ENCODE measurements around the gene ASPSCR1.

Gene ASPSCR1

DNA sequence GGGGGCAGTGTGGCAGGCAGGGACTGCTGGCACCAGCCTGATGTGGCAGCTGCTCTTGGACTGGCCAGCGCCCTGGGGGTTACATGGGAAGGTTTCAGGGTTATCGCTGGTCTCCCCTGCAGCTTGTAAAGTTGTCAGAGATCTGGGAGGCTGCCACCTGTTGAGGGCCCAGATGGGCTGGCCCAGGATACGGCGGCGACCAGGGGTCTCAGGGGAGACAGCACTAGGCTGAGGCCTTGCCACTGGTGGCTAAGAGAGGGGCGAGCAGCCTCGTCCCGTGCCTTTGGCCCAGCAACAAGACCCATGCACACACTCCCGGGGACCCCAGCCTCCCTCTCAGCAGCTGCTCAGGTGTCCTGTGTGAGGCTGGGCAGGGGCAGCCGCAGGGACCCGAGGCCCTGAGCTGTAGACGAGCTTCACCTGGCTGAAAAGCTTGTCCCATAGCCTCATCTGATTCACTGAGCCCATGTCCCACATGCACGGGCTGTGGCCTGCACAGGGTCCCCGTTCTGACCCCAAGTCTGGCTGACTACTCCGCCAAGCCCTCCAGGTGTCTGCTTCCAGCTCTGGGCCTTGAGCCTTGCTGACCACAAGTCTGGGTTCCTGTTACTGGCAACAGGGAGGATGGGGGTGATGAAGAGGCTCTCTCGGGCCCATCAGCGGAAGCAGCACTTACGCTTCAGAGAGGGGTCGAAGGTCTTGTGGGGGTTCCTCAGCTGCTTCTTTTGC, 82.0 kb downstream of the ASPSCR1 start:
- FAIRE-seq, result no peak

DNA sequence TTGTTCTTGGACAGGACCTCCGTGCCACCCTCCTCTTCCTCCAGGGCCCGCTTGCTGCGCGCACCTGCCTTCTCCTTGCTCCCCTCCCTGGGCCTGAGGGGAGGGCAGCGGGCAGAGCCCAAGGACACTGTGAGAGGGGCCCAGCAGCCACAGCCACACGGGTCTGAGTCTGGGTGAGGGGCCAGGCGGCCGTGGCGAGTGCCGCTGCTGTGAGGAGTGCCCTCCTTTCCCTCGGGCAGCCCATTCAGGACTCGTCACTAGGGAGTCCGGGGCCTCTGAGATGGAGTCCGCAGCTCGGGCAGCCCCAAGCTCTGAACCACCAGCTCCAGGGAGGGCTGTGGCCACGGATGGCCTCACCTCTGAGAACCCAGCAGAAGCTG, 82.6 kb downstream of the ASPSCR1 start:
- FAIRE-seq, result no peak

DNA sequence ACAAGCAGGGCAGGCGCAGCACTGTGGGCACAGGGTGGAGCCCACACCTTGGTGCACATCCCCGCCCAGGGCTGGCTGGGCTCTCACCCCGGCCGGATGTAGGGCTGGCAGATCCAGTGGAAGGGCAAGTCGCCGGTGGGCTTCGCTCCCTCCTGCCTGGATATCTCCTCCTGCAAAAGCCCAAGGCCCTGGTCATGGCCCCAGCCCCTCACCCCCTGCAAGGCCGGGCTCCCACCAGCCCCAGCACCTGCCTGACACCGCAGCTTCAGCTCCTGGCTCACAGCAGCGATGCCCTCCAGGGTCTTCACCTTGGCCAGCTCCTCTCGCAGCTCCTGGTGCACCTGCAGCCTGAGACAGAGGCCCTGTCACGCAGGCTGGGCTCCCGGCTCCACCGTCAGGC, 83.2 kb downstream of the ASPSCR1 start:
- no peak for FAIRE-seq

DNA sequence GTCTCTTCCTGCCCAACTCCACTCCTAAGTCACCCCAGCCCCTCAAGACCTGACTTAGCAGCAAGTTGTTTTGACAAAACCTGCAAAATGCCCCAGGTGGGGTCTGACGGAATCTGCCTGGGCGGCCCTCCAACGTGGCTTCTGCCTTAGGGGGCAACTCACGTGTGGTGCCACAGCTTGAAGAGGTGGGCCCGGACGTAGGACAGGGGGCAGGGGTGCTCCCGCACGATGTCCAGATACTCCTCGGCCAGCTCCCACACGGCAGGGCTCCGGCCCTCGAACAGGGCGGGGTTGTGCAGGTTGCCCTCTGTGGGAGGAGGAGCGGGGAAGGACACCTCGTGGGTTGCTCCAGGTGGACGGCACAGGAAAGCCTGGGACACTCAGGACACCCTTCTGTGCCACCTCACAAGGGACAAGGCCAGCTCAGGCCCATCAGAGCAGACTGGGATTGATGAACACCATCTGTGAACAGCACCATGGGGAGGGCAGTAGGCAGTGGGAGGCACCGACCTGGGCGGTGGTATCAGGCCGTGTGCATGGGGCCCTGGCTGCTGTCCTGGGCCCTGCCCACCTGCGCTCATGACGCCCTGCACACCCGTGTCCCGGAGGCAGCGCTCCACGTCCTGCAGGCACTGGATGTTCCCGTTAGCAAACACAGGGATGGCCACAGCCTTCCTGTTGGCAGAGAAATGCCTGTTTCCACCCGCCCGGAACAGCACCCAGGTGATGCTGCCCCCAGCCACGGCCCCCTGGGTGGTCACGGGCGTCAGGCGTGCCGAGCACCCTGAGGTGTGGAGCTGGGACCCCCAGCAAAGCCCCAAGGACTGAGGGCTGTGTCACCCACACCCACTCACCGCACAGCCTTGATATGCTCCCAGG, 83.9 kb downstream of the ASPSCR1 start:
- FAIRE-seq, result no peak

DNA sequence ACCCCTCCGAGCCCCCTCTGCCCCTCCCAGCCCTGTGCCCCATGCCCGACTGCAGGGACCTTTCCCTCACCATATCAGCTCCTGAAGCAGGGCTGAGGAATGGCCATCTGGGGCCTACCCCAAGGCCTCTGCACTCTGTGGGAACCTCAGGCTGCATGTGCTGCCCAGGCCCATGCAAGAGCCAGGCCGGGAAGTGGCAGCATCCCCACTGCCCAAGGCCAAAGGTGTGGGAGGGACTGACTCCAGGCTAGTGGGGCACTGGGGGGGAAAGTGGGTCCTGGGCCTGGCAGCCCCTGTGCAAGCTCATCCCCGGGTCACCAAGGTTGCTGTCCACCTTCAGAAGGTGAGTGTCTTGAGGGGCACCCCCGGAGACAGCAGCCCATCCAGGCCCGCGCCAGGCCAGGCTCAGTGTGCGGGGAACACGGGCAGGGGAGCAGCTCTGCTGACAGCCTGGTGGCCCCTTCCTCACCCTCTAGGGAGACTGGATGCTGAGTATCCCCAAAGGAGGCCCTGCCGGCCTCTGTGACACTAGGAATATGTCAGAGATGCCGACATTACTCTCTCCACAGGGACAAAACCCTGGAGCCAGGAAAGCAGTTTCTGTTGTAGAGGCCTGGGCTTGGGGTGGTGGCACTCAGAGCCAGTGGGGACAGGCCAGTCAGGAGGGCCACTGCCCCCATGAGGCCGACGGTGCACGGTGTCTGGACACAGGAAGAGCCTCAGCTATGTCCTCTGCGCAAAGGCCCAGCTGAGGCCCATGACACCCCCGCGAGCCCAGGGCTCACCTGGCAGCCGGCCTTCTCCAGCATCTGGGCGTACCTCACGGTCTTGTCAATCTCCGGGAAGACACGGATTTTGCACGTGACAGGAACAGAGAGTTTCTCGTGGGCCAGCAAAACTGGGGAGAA, 84.9 kb downstream of the ASPSCR1 start:
- no peak for FAIRE-seq

DNA sequence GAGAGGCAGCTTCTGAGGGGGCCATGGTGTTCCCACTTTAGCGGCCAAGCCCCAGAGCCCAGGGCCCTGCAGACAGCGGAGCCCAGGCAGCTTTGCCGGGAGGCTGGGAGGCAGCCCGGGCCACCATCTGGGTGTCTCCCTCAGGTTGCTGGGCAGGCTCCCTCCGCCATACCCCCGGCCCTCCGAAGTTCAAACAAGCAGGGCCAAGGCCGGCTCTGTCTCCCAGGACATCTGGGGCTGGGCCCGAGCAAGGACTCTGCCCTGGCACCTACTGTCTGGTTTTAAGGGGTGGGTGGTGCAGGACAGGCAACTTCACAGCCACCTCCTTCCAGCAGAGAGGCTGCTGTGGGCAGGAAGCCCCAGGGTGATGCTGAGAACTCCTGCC, 85.5 kb downstream of the ASPSCR1 start:
- FAIRE-seq, result no peak

DNA sequence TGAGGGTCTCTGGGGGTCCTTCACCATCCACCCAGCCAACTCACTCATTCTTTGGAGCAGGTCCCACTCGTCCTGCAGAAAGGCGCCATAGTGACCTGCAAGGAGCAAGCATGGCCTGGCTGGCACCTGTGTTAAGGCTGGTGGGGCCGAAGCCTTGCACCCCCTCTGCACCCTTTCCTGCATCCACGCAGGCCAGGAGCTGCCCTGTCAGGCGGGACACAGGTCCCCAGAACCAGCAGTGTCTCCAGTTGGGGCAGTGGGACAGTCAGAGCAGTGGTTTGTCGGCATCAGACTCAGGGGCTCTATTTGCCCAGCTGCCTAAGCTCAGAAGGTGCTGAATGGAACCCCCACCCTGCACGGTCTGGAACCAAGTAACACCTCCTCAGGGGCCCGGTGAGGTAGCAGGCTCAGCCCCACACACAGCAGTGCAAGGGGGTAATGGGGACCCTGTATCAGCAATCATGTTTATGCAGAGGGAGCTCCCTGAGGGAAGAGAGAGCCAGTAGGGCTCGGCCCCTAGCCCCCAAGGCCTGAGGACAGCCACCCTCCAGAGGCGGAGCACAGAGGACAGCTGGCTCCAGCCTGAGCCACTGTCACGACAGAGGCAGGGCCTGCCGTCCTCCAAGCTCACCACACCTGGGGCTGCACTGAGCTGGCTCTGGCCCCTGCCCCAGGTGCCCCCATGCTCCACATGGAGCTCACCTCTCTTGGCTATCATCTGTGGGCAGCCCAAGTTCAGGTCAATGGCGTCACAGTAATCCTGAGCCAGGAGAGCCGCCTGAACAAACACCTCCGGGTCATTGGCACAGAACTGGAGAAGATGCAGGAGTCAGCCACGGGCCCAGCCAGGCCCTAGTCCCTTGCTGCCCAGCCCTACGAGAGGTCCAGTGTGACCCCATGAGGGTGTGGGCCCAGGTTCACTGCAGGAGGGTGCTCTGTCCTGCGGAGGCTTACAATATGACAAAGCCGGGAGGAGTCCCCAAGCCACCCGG, 86.3 kb downstream of the ASPSCR1 start:
- FAIRE-seq, result no peak

DNA sequence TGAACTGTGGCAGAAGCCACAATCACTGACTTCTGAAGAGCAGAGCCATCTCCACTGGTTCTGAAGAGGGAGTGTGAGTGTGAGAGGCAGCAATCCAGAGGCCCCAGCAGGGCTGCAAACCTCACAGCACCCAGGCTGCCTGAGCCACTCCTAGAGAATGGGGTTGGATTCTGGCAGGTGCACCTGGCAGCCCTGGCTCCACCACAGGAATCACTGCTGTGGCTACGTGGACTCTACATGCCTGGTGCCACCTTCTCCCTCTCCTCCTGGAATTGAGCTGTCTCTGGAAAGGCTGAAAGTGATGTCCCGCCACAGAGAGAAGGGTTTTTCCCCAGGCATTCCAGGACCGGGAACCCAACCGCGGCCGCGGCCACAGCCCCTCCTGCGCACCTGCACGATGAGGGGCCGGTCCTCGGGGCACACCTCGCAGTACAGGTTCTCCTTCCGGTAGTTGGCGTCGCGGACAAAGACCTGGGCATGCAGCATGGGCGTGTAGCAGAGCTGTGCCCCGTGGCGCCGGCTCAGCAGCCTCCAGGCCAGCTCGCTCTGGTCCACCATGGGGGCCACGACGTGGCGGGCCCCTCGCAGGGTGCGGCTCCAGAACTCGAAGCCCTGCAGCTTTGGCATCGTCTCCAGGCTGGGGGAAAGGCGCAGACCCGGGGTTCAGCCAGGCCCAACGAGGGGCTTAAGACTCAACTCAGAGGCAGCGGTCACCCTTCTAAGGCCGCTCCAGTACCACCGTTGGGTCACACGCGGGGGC, 87.2 kb downstream of the ASPSCR1 start:
- no peak for FAIRE-seq

DNA sequence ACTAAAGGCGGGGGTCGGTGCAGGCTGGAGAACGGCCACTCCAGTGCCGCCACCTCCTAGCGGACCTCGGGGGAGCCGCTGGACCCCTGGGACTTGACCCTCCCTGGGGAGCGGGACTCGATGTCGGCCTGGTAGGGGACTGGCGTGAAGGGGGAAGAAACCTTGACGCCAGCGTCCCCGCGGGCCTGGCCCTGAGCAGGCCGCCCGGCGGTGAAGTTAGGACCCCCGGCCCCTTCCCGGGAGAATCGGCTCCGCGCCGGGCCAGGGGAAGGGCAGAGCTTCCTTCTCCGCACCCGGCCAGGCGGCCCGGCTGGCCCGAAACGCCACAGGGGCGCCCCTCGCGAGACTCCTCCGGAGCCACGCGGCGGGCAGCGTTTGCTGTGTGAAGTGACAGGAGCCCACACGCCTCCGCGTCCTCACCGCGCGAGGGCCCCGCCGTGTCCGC, 87.8 kb downstream of the ASPSCR1 start:
- FAIRE-seq, result no peak

DNA sequence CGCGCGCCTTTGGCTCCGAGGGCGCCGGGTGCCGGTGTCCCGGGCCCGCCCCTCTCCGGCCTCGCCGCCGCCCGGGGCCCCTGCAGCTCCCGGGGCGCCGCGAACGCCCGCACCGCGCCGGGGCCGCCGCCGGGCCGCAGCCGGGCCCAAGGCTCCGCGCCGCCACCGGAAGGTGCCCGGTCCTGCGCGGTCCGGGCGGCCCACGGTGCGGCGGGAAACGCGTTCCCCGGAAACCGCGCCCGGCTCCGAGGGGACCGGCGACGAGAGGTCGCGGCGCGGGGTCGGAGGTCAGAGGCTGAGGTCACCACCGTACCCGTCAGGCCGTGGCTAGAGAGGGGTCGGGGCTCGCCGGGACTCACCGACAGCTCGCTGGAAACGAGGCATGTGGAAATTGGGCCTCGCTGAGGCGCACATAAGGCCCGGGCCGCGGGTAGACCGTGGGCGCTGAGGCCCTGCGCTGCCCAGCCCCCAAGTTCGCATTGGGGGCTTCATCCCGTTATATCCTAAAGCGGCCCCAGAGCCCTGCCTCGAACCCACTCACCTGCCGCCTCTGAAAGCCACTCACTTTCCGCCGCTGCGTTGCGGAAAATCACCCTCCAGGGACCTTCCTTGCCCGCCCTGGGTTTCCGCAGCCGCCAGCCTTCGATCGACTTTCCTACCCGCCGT, 88.3 kb downstream of the ASPSCR1 start, which contains the start of gene DUS1L:
TSS of gene DUS1L (minus strand) at position 167 of the 666 bp plus-strand sequence. CDS start 745 bp downstream, outside the sequence.
- no peak for FAIRE-seq
